ENCODE measurements around the gene PHACTR3.

PHACTR3 gene

GRCh38 chr20:59676126-59676850 lies 71.9 kb downstream of the PHACTR3 start:
- DNase-seq: no peak

- DNase-seq: no peak
Observed at GRCh38 chr20:59676851-59677182, 72.5 kb downstream of the PHACTR3 start.

- no peak for DNase-seq
Observed at GRCh38 chr20:59677586-59677985, 73.2 kb downstream of the PHACTR3 start.

- no peak for DNase-seq
Observed at GRCh38 chr20:59678288-59678687, 73.9 kb downstream of the PHACTR3 start.

GRCh38 chr20:59678951-59679350 lies 74.6 kb downstream of the PHACTR3 start:
- no peak for DNase-seq

- no peak for DNase-seq
Observed at GRCh38 chr20:59680148-59680650, 75.9 kb downstream of the PHACTR3 start.

- no peak for DNase-seq
Observed at GRCh38 chr20:59680852-59681251, 76.5 kb downstream of the PHACTR3 start.

- DNase-seq: no peak
Observed at GRCh38 chr20:59682603-59683002, 78.3 kb downstream of the PHACTR3 start.

- DNase-seq: no peak
Observed at GRCh38 chr20:59683181-59683580, 78.8 kb downstream of the PHACTR3 start.

- no peak for DNase-seq
Observed at GRCh38 chr20:59684685-59685242, 80.4 kb downstream of the PHACTR3 start.

GRCh38 chr20:59686404-59687346 lies 82.3 kb downstream of the PHACTR3 start:
- DNase-seq: no peak

GRCh38 chr20:59688356-59688755 lies 84.0 kb downstream of the PHACTR3 start:
- DNase-seq: no peak

GRCh38 chr20:59688999-59689398 lies 84.7 kb downstream of the PHACTR3 start:
- DNase-seq: no peak

- DNase-seq: no peak
Observed at GRCh38 chr20:59690101-59690500, 85.8 kb downstream of the PHACTR3 start.

GRCh38 chr20:59690976-59691375 lies 86.6 kb downstream of the PHACTR3 start:
- no peak for DNase-seq

- no peak for DNase-seq
Observed at GRCh38 chr20:59692139-59692538, 87.8 kb downstream of the PHACTR3 start.

GRCh38 chr20:59693587-59693986 lies 89.2 kb downstream of the PHACTR3 start:
- DNase-seq: no peak

GRCh38 chr20:59696476-59696875 lies 92.1 kb downstream of the PHACTR3 start:
- DNase-seq: no peak

GRCh38 chr20:59697068-59697467 lies 92.7 kb downstream of the PHACTR3 start:
- no peak for DNase-seq

GRCh38 chr20:59698598-59698997 lies 94.3 kb downstream of the PHACTR3 start:
- no peak for DNase-seq

- DNase-seq: no peak
Observed at GRCh38 chr20:59701236-59701635, 96.9 kb downstream of the PHACTR3 start.

GRCh38 chr20:59703046-59703445 lies 98.7 kb downstream of the PHACTR3 start:
- no peak for DNase-seq

- DNase-seq: no peak
Observed at GRCh38 chr20:59705651-59706399, 101.5 kb downstream of the PHACTR3 start.
